Skeletal muscle satellite cell (primary cell): Measurements from ENCODE around the gene TVP23C.

Experiments used
- H3K27me3 ChIP-seq: 2 replicates; pipeline ENCODE4 v1.7.0; 2013; ENCODE audit warnings: low read length; ENCODE audit not compliant: control insufficient read depth, insufficient read depth
- H3K36me3 ChIP-seq: 2 replicates; pipeline ENCODE4 v1.7.0; 2013; ENCODE audit warnings: mild to moderate bottlenecking, control low read depth, low read length; ENCODE audit not compliant: insufficient read depth
- H3K4me1 ChIP-seq: 2 replicates; pipeline ENCODE4 v1.7.0; 2013; ENCODE audit warnings: low read length; ENCODE audit not compliant: control insufficient read depth, insufficient read depth
- H3K4me2 ChIP-seq: 2 replicates; pipeline ENCODE4 v1.7.0; 2013; ENCODE audit warnings: mild to moderate bottlenecking, low read length
- H3K4me3 ChIP-seq: 2 replicates; pipeline ENCODE4 v1.7.0; 2013; ENCODE audit warnings: low read length
- H3K9ac ChIP-seq: 2 replicates; pipeline ENCODE4 v1.7.0; 2013; ENCODE audit warnings: mild to moderate bottlenecking, low read depth, low read length, moderate library complexity
- H3K9me3 ChIP-seq: replicated peaks from 2 replicates; pipeline ENCODE4 v1.7.0; 2013; ENCODE audit warnings: mild to moderate bottlenecking, control low read depth, low read length

The TVP23C gene

GRCh38 chr17:15470536-15470935, 92.7 kb downstream of the TVP23C start:
- Histone ChIP-seq H3K9me3 (no peaks in the 10 kb centered on the region), H3K9ac (no peak overlapping the region), H3K27me3 (peaks cover 4% of the 10 kb centered on the region), H3K4me3 (no peak overlapping the region), H3K36me3 (no peaks in the 10 kb centered on the region), H3K4me1 (peaks cover 11% of the 10 kb centered on the region), H3K4me2 (no peak overlapping the region)

GRCh38 chr17:15469260-15469659, 94.0 kb downstream of the TVP23C start:
- no peaks in the 10 kb centered on the region for H3K36me3 ChIP-seq
- H3K9me3 ChIP-seq: no peaks in the 10 kb centered on the region
- no peak overlapping the region for H3K4me3 ChIP-seq
- H3K9ac ChIP-seq: no peak overlapping the region
- no peak overlapping the region for H3K4me2 ChIP-seq
- H3K27me3 ChIP-seq: peaks cover 4% of the 10 kb centered on the region
- H3K4me1 ChIP-seq: peaks cover 11% of the 10 kb centered on the region

- Histone ChIP-seq H3K9ac (no peak overlapping the region), H3K4me1 (peaks cover 22% of the 10 kb centered on the region), H3K36me3 (no peaks in the 10 kb centered on the region), H3K4me2 (no peak overlapping the region), H3K4me3 (no peak overlapping the region), H3K9me3 (no peaks in the 10 kb centered on the region), H3K27me3 (peaks cover 4% of the 10 kb centered on the region)
Measured at GRCh38 chr17:15468126-15468525, 95.2 kb downstream of the TVP23C start.

GRCh38 chr17:15467592-15467991, 95.7 kb downstream of the TVP23C start, which contains the start of gene CDRT4:
CDRT4 (minus strand) TSS chr17:15467621; CDS start chr17:15440238, 27,383 bp downstream.
- H3K4me2 ChIP-seq: no peak within 1 kb of the TSS
- peaks cover 27% of the 10 kb centered on the region for H3K4me1 ChIP-seq
- H3K9ac ChIP-seq: no peak within 1 kb of the TSS
- H3K4me3 ChIP-seq: no peak within 1 kb of the TSS
- H3K36me3 ChIP-seq: no peaks in the 10 kb centered on the region
- no peaks in the 10 kb centered on the region for H3K9me3 ChIP-seq
- H3K27me3 ChIP-seq: peaks cover 4% of the 10 kb centered on the region

- H3K36me3 ChIP-seq: no peaks in the 10 kb centered on the region
- no peak overlapping the region for H3K4me2 ChIP-seq
- no peak overlapping the region for H3K4me3 ChIP-seq
Measured at GRCh38 chr17:15466131-15466530, 97.2 kb downstream of the TVP23C start.

GRCh38 chr17:15465045-15465701, 98.1 kb downstream of the TVP23C start:
- H3K4me2 ChIP-seq: no peak overlapping the region
- H3K36me3 ChIP-seq: no peaks in the 10 kb centered on the region
- no peaks in the 10 kb centered on the region for H3K9me3 ChIP-seq
- peaks cover 4% of the 10 kb centered on the region for H3K27me3 ChIP-seq
- no peak overlapping the region for H3K4me3 ChIP-seq
- H3K9ac ChIP-seq: no peak overlapping the region
- peaks cover 28% of the 10 kb centered on the region for H3K4me1 ChIP-seq

More at GRCh38 chr17:15466131-15466530, 97.2 kb downstream of the TVP23C start:
- H3K9ac ChIP-seq: no peak overlapping the region
- H3K9me3 ChIP-seq: no peaks in the 10 kb centered on the region
- peaks cover 28% of the 10 kb centered on the region for H3K4me1 ChIP-seq
- H3K27me3 ChIP-seq: peaks cover 4% of the 10 kb centered on the region

GRCh38 chr17:15464231-15464985, 98.9 kb downstream of the TVP23C start:
- Histone ChIP-seq H3K9ac (no peak overlapping the region), H3K27me3 (peaks cover 4% of the 10 kb centered on the region), H3K9me3 (no peaks in the 10 kb centered on the region), H3K36me3 (no peaks in the 10 kb centered on the region), H3K4me1 (peaks cover 22% of the 10 kb centered on the region), H3K4me3 (no peak overlapping the region), H3K4me2 (no peak overlapping the region)

- H3K9me3 ChIP-seq: no peaks in the 10 kb centered on the region
- peaks cover 2% of the 10 kb centered on the region for H3K27me3 ChIP-seq
- H3K4me3 ChIP-seq: no peak overlapping the region
- no peaks in the 10 kb centered on the region for H3K36me3 ChIP-seq
- peak overlapping the region; percentile 31 for H3K9ac ChIP-seq
- peak overlapping the region; percentile 18 for H3K4me2 ChIP-seq
- H3K4me1 ChIP-seq: peaks cover 19% of the 10 kb centered on the region
Measured at GRCh38 chr17:15462976-15463772, 100.1 kb downstream of the TVP23C start.

- H3K4me1 ChIP-seq: peaks cover 25% of the 10 kb centered on the region
- H3K9ac ChIP-seq: peak overlapping the region; percentile 6
- H3K4me3 ChIP-seq: peak overlapping the region; percentile 37
- no peaks in the 10 kb centered on the region for H3K36me3 ChIP-seq
- H3K27me3 ChIP-seq: no peaks in the 10 kb centered on the region
- no peaks in the 10 kb centered on the region for H3K9me3 ChIP-seq
- H3K4me2 ChIP-seq: peak overlapping the region; percentile 55
Measured at GRCh38 chr17:15457723-15458094, 105.6 kb downstream of the TVP23C start.

- Histone ChIP-seq H3K9ac (peak overlapping the region; percentile 6), H3K4me1 (peaks cover 22% of the 10 kb centered on the region)
Measured at GRCh38 chr17:15456972-15457722, 106.1 kb downstream of the TVP23C start.

GRCh38 chr17:15456496-15456895, 106.8 kb downstream of the TVP23C start:
- Histone ChIP-seq H3K4me2 (peak overlapping the region; percentile 55), H3K36me3 (no peaks in the 10 kb centered on the region), H3K9ac (peak overlapping the region; percentile 6), H3K9me3 (no peaks in the 10 kb centered on the region), H3K27me3 (no peaks in the 10 kb centered on the region), H3K4me1 (peaks cover 27% of the 10 kb centered on the region), H3K4me3 (no peak overlapping the region)

More at GRCh38 chr17:15456972-15457722, 106.1 kb downstream of the TVP23C start:
- Histone ChIP-seq H3K27me3 (no peaks in the 10 kb centered on the region), H3K4me2 (peak overlapping the region; percentile 55), H3K4me3 (peak overlapping the region; percentile 37), H3K36me3 (no peaks in the 10 kb centered on the region), H3K9me3 (no peaks in the 10 kb centered on the region)
